ENCODE results near the gene RXRA. TPM values are rescaled to one million over a fixed set of nuclear protein-coding genes. Genes with fewer than 3 reads are reported as not detected.
A peak's percentile ranks its signal among the peaks of the same experiment; 100 is the strongest.

Gene RXRA
- total RNA-seq, 4 donors from 2014 or later = 41.8 to 83.1 (median 50.4) TPM

DNA sequence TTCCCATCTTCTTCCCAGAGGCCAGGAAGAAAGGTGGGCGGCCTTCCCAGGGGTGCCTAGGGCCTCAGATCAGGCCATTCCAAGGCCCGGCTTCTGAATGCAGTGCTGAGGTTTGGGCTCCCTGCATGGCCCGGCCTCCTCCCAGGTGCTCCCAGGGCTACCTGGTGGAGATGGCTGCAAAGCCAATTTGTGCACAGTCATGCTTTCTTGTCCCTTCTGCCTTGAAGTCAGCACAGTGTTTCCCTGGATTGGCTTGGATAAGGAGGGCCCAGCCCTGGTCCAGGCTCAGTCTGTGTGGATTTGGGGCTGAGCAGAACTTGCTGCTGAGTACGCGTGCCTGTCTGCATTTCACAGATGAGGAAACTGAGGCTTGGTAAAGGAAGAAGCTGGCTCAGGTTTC is 72.5 kb downstream of the RXRA start:
- 86 to 100% methylated on average over 1 of the region's 5 CpGs for WGBS, 2 donors
- Histone ChIP-seq H3K9me3 (no peaks in the 10 kb centered on the region), H3K4me3 (no peak overlapping the region), H3K36me3 (peaks cover 0 to 40% (median 8%) of the 10 kb centered on the region in 3 donors), H3K4me1 (peaks cover 40 to 87% (median 41%) of the 10 kb centered on the region in 3 donors), H3K27ac (no peak overlapping the region), H3K27me3 (no peaks in the 10 kb centered on the region)
- intact Hi-C loops (cut with DNase I) = no loop called here
- no peak for DNase-seq
- TF ChIP-seq, protein P1, sequence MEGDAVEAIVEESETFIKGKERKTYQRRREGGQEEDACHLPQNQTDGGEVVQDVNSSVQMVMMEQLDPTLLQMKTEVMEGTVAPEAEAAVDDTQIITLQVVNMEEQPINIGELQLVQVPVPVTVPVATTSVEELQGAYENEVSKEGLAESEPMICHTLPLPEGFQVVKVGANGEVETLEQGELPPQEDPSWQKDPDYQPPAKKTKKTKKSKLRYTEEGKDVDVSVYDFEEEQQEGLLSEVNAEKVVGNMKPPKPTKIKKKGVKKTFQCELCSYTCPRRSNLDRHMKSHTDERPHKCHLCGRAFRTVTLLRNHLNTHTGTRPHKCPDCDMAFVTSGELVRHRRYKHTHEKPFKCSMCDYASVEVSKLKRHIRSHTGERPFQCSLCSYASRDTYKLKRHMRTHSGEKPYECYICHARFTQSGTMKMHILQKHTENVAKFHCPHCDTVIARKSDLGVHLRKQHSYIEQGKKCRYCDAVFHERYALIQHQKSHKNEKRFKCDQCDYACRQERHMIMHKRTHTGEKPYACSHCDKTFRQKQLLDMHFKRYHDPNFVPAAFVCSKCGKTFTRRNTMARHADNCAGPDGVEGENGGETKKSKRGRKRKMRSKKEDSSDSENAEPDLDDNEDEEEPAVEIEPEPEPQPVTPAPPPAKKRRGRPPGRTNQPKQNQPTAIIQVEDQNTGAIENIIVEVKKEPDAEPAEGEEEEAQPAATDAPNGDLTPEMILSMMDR (IDR thresholded peaks at IDR 0.05) = no peak
- TF ChIP-seq POLR2A (IDR thresholded peaks at IDR 0.05) = no peak

DNA sequence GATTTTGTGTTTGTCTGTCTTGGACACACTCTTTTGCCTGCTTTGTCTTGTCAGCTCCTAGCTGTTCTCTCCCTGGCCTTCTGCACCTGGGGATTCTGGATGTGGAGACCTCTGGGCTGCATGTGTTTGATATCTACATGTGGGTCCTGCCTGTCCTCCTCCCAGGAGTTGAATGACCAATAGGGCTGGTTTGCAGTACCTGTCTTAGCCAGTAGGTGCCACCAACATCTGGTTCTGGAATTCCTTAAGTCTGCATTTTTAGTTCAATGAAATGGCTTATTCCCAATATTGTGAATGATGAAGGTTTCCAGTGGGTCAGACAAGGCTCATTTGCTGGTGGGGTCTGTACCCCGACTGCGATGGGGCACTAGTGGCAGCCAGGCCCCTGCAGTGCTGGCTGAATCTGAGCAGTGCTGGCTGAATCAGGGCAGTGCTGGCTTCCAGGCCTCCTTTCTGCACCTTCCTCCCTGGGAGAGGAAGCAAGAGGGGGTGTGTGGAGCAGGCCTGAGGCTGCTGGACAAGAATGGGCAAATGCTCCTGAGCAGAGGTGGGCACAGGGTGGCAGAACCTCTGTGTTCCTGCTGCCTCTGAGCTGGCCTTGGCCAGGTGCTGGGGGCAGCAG is 73.3 kb downstream of the RXRA start:
- Histone ChIP-seq H3K27ac (no peak overlapping the region), H3K9me3 (no peaks in the 10 kb centered on the region), H3K4me1 (peaks cover 47 to 89% (median 48%) of the 10 kb centered on the region in 3 donors), H3K36me3 (peaks cover 0 to 43% (median 8%) of the 10 kb centered on the region in 3 donors), H3K27me3 (no peaks in the 10 kb centered on the region), H3K4me3 (no peak overlapping the region)
- DNase-seq = no peak
- intact Hi-C loops (cut with DNase I) = no loop called here
- TF ChIP-seq POLR2A (IDR thresholded peaks at IDR 0.05) = no peak
- TF ChIP-seq, protein P1 (IDR thresholded peaks at IDR 0.05) = peak in 5 of 6 experiments; percentile 24 to 80 (median 57)
- 100% methylated on average over 1 of the region's 2 CpGs for WGBS, 2 donors

DNA sequence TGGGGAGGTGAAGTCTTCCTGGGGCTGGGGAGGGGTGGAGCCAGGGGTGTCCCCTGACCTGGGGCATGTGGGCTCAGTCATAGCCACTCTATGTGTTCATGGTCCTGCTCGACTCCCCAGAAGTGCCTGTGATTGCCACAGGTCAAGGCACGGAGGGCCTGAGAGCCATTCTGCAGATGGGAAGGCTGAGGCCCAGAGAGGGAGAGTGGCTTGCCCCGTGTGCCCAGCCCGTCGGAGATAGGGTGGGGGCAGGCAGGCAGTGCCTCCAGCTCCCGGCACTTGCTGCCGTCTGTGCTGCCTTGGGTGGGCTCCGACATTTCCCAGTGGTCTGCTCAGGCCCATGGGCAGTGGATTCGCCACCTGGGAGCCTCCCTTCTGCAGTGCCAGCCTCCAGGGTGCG is 74.0 kb downstream of the RXRA start:
- no peak for TF ChIP-seq POLR2A (IDR thresholded peaks at IDR 0.05)
- TF ChIP-seq, protein P1 (IDR thresholded peaks at IDR 0.05) = no peak
- Histone ChIP-seq H3K27me3 (no peaks in the 10 kb centered on the region), H3K9me3 (no peaks in the 10 kb centered on the region), H3K36me3 (peaks cover 0 to 45% (median 8%) of the 10 kb centered on the region in 3 donors), H3K4me3 (no peak overlapping the region), H3K27ac (no peak overlapping the region), H3K4me1 (peaks cover 47 to 89% (median 51%) of the 10 kb centered on the region in 3 donors)
- DNase-seq = no peak
- 100% methylated on average over 1 to 2 of the region's 10 CpGs for WGBS, 2 donors
- intact Hi-C loops (cut with DNase I) = no loop called here

DNA sequence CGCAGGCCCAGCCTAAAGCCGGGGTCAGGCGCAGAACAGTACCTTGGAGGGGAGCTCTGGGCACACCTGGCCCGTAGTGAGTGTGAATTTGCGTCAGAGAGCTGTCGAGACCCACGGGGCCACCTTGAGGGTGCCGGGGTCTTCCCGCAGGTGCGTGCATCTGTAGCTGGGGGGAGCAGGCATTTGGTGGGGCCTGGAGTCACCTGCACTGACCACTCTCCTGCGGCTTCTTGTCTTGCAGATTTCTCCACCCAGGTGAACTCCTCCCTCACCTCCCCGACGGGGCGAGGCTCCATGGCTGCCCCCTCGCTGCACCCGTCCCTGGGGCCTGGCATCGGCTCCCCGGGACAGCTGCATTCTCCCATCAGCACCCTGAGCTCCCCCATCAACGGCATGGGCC is 75.1 kb downstream of the RXRA start:
- Histone ChIP-seq H3K36me3 (peaks cover 0 to 46% (median 8%) of the 10 kb centered on the region in 3 donors), H3K27me3 (no peaks in the 10 kb centered on the region), H3K4me3 (no peak overlapping the region), H3K9me3 (no peaks in the 10 kb centered on the region), H3K27ac (no peak overlapping the region), H3K4me1 (peaks cover 49 to 89% (median 52%) of the 10 kb centered on the region in 3 donors)
- intact Hi-C loops (cut with DNase I) = no loop called here
- TF ChIP-seq, protein P1 (IDR thresholded peaks at IDR 0.05) = no peak
- no peak for TF ChIP-seq POLR2A (IDR thresholded peaks at IDR 0.05)
- WGBS, 2 donors = 81 to 92% methylated on average over 9 to 11 of the region's 19 CpGs
- no peak for DNase-seq

DNA sequence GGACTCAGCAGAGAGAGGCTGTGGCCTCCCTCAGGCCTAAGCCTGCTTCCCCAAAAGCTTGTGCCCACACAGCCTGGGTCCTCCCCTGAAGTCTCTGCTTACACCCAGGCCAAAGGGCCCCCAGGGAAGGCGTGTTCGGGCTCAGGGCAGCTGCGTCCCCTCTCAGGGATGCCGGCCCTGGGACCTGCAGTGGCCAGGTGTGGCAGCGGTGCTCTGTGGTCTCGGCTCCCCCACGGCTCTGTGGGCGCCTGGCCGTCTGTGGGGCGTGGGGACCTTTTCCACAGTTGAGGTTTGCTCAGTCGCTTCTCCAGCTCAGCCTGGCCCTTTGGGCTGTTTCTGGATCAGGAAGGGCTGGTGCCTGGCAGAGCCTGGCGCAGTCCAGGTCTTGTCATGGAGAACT is 75.9 kb downstream of the RXRA start:
- peaks cover 49 to 89% (median 55%) of the 10 kb centered on the region in 3 donors for H3K4me1 ChIP-seq
- no peaks in the 10 kb centered on the region for H3K27me3 ChIP-seq
- no peak overlapping the region for H3K4me3 ChIP-seq
- no peak for TF ChIP-seq POLR2A (IDR thresholded peaks at IDR 0.05)
- TF ChIP-seq, protein P1 (IDR thresholded peaks at IDR 0.05) = no peak
- intact Hi-C loops (cut with DNase I) = no loop called here
- H3K27ac ChIP-seq = peak overlapping the region in 2 of 4 donors; percentile 3 to 91
- WGBS, 2 donors = 80 to 100% methylated on average over 3 to 4 of the region's 12 CpGs
- no peak for DNase-seq
- peaks cover 0 to 39% (median 8%) of the 10 kb centered on the region in 3 donors for H3K36me3 ChIP-seq
- H3K9me3 ChIP-seq = no peaks in the 10 kb centered on the region
